ENCODE results near the gene MAPK7. TPM values are rescaled to one million over a fixed set of nuclear protein-coding genes. Genes with fewer than 3 reads are reported as not detected.
A peak's percentile ranks its signal among the peaks of the same experiment; 100 is the strongest.

Gene MAPK7
- total RNA-seq, 2 donors from 2014 or later, result 22.3 to 43.1 TPM

GRCh38 chr17:19344311-19345066, 33.8 kb upstream of the MAPK7 start:
- no peak overlapping the region for H3K4me3 ChIP-seq
- H3K4me1 ChIP-seq (replicated peaks), result peaks cover 12% of the 10 kb centered on the region
- no peak overlapping the region for H3K27ac ChIP-seq
- no peaks in the 10 kb centered on the region for H3K27me3 ChIP-seq (replicated peaks; ENCODE audit: insufficient read depth)
- 71% methylated on average over 40 of the region's 40 CpGs for WGBS
- TF ChIP-seq POLR2AphosphoS5 (IDR thresholded peaks at IDR 0.05) (no peak), POLR2A (IDR thresholded peaks at IDR 0.05) (no peak), CTCF (IDR thresholded peaks at IDR 0.05) (no peak)
- intact Hi-C loops (cut with DNase I), result no loop called here
- no peaks in the 10 kb centered on the region for H3K9me3 ChIP-seq
- DNase-seq (ENCODE audit: low spot score), result no peak
- H3K36me3 ChIP-seq, result no peaks in the 10 kb centered on the region

GRCh38 chr17:19345067-19345460, 33.2 kb upstream of the MAPK7 start:
- peaks cover 12% of the 10 kb centered on the region for H3K4me1 ChIP-seq (replicated peaks)
- TF ChIP-seq POLR2A (IDR thresholded peaks at IDR 0.05) (no peak), CTCF (IDR thresholded peaks at IDR 0.05) (no peak), POLR2AphosphoS5 (IDR thresholded peaks at IDR 0.05) (no peak)
- H3K4me3 ChIP-seq, result no peak overlapping the region
- 85% methylated on average over 7 of the region's 7 CpGs for WGBS
- DNase-seq (ENCODE audit: low spot score), result no peak
- no peaks in the 10 kb centered on the region for H3K36me3 ChIP-seq
- intact Hi-C loops (cut with DNase I), result no loop called here
- no peaks in the 10 kb centered on the region for H3K9me3 ChIP-seq
- H3K27ac ChIP-seq, result no peak overlapping the region
- no peaks in the 10 kb centered on the region for H3K27me3 ChIP-seq (replicated peaks; ENCODE audit: insufficient read depth)

GRCh38 chr17:19345486-19346350, 32.6 kb upstream of the MAPK7 start:
- no peaks in the 10 kb centered on the region for H3K9me3 ChIP-seq
- DNase-seq (ENCODE audit: low spot score), result no peak
- no peaks in the 10 kb centered on the region for H3K27me3 ChIP-seq (replicated peaks; ENCODE audit: insufficient read depth)
- no peak overlapping the region for H3K4me3 ChIP-seq
- peaks cover 12% of the 10 kb centered on the region for H3K4me1 ChIP-seq (replicated peaks)
- H3K27ac ChIP-seq, result peak overlapping the region; percentile 65 to 71
- TF ChIP-seq CTCF (IDR thresholded peaks at IDR 0.05) (no peak), POLR2AphosphoS5 (IDR thresholded peaks at IDR 0.05) (no peak), POLR2A (IDR thresholded peaks at IDR 0.05) (no peak)
- 83% methylated on average over 13 of the region's 13 CpGs for WGBS
- no peaks in the 10 kb centered on the region for H3K36me3 ChIP-seq
- intact Hi-C loops (cut with DNase I), result no loop called here

- intact Hi-C loops (cut with DNase I), result no loop called here
- TF ChIP-seq POLR2A (IDR thresholded peaks at IDR 0.05) (no peak), POLR2AphosphoS5 (IDR thresholded peaks at IDR 0.05) (peak; percentile 50)
- 56% methylated on average over 16 of the region's 19 CpGs for WGBS
- Histone ChIP-seq H3K4me1 (replicated peaks) (peaks cover 12% of the 10 kb centered on the region), H3K36me3 (no peaks in the 10 kb centered on the region), H3K9me3 (no peaks in the 10 kb centered on the region), H3K27me3 (replicated peaks; ENCODE audit: insufficient read depth) (no peaks in the 10 kb centered on the region), H3K27ac (peak overlapping the region; percentile 65 to 71), H3K4me3 (no peak overlapping the region)
- DNase-seq (ENCODE audit: low spot score), result no peak
Observed at GRCh38 chr17:19346351-19347255, 31.7 kb upstream of the MAPK7 start.

Data from prostate gland (tissue), 2 donors.